ENCODE data around the gene ZNF582.
"Not testable (repeated sequence)": the region's sequence is repeated elsewhere in the genome, so short reads cannot be mapped to it uniquely, and the experiment has no call there.

Gene ZNF582

GRCh38 chr19:56350416-56351045 lies 42.8 kb downstream of the ZNF582 start:
- DNase-seq, result peak; percentile 56

GRCh38 chr19:56348289-56348877 lies 45.0 kb downstream of the ZNF582 start:
- no peak for DNase-seq

- DNase-seq, result no peak
These were observed 46.1 kb downstream of the ZNF582 start for GRCh38 chr19:56347163-56347778.

- no peak for DNase-seq
These were observed 51.4 kb downstream of the ZNF582 start for GRCh38 chr19:56341948-56342347.

GRCh38 chr19:56339031-56339430 lies 54.3 kb downstream of the ZNF582 start:
- not testable (repeated sequence) for DNase-seq

- DNase-seq, result not testable (repeated sequence)
These were observed 56.3 kb downstream of the ZNF582 start for GRCh38 chr19:56337077-56337476.

- not testable (repeated sequence) for DNase-seq
These were observed 58.0 kb downstream of the ZNF582 start for GRCh38 chr19:56335371-56335770.

GRCh38 chr19:56333506-56333905 lies 59.8 kb downstream of the ZNF582 start:
- DNase-seq, result peak; percentile 42
